HepG2 (cell line): ENCODE measurements around the gene CAND1.

Experiments used
- CEBPB ChIP-seq: IDR thresholded peaks from 2 replicates; pipeline ENCODE4 v1.6.1; 2011; ENCODE audit warnings: low read depth, low read length, improper control_type of control experiment, borderline replicate concordance
- CTCF ChIP-seq: sonication (generic); formaldehyde crosslinking; IDR thresholded peaks from 2 replicates; pipeline ENCODE4 v1.5.0; 2020; ENCODE audit warnings: mild to moderate bottlenecking, missing genetic modification reagents, moderate library complexity
- GABPA ChIP-seq, 2 experiments: IDR thresholded peaks; 2 replicates each; pipeline ENCODE4 v1.6.1; 2011 to 2016; ENCODE audit warnings: low read depth in 2 of 2, low read length in 1 of 2, missing biosample characterization in 1 of 2, missing genetic modification characterization in 1 of 2
- HOXA7 ChIP-seq: sonication (generic); formaldehyde crosslinking; IDR thresholded peaks from 2 replicates; pipeline ENCODE4 v1.8.1; 2022; ENCODE audit warnings: mild to moderate bottlenecking, missing genetic modification reagents, moderate library complexity
- KAT7 ChIP-seq: IDR thresholded peaks from 2 replicates; pipeline ENCODE4 v1.6.1; 2018; ENCODE audit warnings: borderline replicate concordance, missing compliant biosample characterization
- POLR2A ChIP-seq, 2 experiments: IDR thresholded peaks; 2 replicates each; pipeline ENCODE4 v1.6.1; 2011; ENCODE audit warnings: low read depth in 2 of 2, low read length in 2 of 2, mild to moderate bottlenecking in 1 of 2, moderate library complexity in 1 of 2; ENCODE audit not compliant: insufficient read depth in 1 of 2
- PTBP1 ChIP-seq: fragments of 200-400 bp; formaldehyde crosslinking; IDR thresholded peaks from 2 replicates; pipeline ENCODE4 v1.6.1; 2018; ENCODE audit warnings: low read length, low read depth; ENCODE audit not compliant: poor library complexity, severe bottlenecking
- YY1 ChIP-seq: IDR thresholded peaks from 2 replicates; pipeline ENCODE4 v1.6.1; 2011; ENCODE audit warnings: low read length, low read depth, moderate library complexity, mild to moderate bottlenecking; ENCODE audit not compliant: insufficient read depth, insufficient replicate concordance
- ZFX ChIP-seq: sonication (generic); formaldehyde crosslinking; IDR thresholded peaks from 2 replicates; pipeline ENCODE4 v1.4.0; 2020; ENCODE audit warnings: mild to moderate bottlenecking, low read depth, missing genetic modification reagents, moderate library complexity
- ZNF263 ChIP-seq: sonication (generic); formaldehyde crosslinking; IDR thresholded peaks from 2 replicates; pipeline ENCODE4 v1.4.0; 2020; ENCODE audit warnings: missing genetic modification reagents
- TF ChIP-seq, protein P1 (sequence below): sonication (generic); formaldehyde crosslinking; IDR thresholded peaks from 2 replicates; pipeline ENCODE4 v1.4.0; 2020; ENCODE audit warnings: missing genetic modification reagents
- TF ChIP-seq, protein P2 (sequence below), 2 experiments: sonication (generic) in 1 of 2; formaldehyde crosslinking in 1 of 2; IDR thresholded peaks; 2 replicates each; pipeline versions ENCODE4 v1.5.1 to v1.6.1; 2011 to 2020; ENCODE audit warnings: borderline replicate concordance in 1 of 2, low read depth in 1 of 2, low read length in 1 of 2, mild to moderate bottlenecking in 1 of 2, missing genetic modification reagents in 1 of 2, moderate library complexity in 1 of 2

DNA sequence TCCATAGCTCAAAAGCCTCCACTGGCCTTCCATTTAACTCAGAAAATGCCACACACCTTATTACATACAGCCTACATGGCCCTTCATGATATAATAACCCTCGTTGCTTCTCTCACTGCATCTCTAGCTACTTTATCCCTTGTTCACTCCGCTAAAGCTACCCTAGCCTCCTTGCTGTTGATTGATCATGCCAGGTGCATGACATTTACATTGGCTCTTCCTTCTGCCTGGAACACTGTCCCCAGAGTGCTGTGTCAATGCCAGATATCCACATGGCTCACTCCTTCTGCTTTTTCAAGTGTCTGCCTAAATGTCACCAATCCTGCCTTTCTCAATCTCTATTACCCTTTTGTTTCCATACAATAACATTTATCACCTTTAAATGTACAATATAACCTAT is 58.3 kb downstream of the CAND1 start:
- TF ChIP-seq ZFX (CRISPR knock-in tag) (no peak), GABPA (IDR thresholded peaks at IDR 0.05; ENCODE audit: low read depth, low read length) (no peak), GABPA (CRISPR knock-in tag; IDR thresholded peaks at IDR 0.05; ENCODE audit: low read depth) (no peak), CTCF (no peak), YY1 (no peak), KAT7 (no peak), HOXA7 (CRISPR knock-in tag) (no peak), ZNF263 (no peak), PTBP1 (no peak), POLR2A (IDR thresholded peaks at IDR 0.05; ENCODE audit: insufficient read depth in 1 of 2, low read depth in 2 of 2, low read length in 2 of 2) (no peak), CEBPB (no peak)
- TF ChIP-seq, protein P1, sequence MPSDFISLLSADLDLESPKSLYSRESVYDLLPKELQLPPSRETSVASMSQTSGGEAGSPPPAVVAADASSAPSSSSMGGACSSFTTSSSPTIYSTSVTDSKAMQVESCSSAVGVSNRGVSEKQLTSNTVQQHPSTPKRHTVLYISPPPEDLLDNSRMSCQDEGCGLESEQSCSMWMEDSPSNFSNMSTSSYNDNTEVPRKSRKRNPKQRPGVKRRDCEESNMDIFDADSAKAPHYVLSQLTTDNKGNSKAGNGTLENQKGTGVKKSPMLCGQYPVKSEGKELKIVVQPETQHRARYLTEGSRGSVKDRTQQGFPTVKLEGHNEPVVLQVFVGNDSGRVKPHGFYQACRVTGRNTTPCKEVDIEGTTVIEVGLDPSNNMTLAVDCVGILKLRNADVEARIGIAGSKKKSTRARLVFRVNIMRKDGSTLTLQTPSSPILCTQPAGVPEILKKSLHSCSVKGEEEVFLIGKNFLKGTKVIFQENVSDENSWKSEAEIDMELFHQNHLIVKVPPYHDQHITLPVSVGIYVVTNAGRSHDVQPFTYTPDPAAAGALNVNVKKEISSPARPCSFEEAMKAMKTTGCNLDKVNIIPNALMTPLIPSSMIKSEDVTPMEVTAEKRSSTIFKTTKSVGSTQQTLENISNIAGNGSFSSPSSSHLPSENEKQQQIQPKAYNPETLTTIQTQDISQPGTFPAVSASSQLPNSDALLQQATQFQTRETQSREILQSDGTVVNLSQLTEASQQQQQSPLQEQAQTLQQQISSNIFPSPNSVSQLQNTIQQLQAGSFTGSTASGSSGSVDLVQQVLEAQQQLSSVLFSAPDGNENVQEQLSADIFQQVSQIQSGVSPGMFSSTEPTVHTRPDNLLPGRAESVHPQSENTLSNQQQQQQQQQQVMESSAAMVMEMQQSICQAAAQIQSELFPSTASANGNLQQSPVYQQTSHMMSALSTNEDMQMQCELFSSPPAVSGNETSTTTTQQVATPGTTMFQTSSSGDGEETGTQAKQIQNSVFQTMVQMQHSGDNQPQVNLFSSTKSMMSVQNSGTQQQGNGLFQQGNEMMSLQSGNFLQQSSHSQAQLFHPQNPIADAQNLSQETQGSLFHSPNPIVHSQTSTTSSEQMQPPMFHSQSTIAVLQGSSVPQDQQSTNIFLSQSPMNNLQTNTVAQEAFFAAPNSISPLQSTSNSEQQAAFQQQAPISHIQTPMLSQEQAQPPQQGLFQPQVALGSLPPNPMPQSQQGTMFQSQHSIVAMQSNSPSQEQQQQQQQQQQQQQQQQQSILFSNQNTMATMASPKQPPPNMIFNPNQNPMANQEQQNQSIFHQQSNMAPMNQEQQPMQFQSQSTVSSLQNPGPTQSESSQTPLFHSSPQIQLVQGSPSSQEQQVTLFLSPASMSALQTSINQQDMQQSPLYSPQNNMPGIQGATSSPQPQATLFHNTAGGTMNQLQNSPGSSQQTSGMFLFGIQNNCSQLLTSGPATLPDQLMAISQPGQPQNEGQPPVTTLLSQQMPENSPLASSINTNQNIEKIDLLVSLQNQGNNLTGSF (CRISPR knock-in tag), result no peak
- TF ChIP-seq, protein P2, sequence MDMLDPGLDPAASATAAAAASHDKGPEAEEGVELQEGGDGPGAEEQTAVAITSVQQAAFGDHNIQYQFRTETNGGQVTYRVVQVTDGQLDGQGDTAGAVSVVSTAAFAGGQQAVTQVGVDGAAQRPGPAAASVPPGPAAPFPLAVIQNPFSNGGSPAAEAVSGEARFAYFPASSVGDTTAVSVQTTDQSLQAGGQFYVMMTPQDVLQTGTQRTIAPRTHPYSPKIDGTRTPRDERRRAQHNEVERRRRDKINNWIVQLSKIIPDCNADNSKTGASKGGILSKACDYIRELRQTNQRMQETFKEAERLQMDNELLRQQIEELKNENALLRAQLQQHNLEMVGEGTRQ (IDR thresholded peaks at IDR 0.05; ENCODE audit: low read depth, low read length), result no peak
- TF ChIP-seq, protein P2 (CRISPR knock-in tag; IDR thresholded peaks at IDR 0.05; ENCODE audit: borderline replicate concordance), result no peak
